Activated CD4-positive, alpha-beta T cell treated with anti-CD3 and anti-CD28 coated beads, Interleukin-2, amount 10 ng/mL, durations not matched to agents 24 days and 14 days (primary cell): ENCODE data around the gene IQCE. TPM values are rescaled to one million over a fixed set of nuclear protein-coding genes. Genes with fewer than 3 reads are reported as not detected.
"Not testable (repeated sequence)": the region's sequence is repeated elsewhere in the genome, so short reads cannot be mapped to it uniquely, and the experiment has no call there.

Experiments
- DNase-seq: peaks from one replicate; pipeline ENCODE4 v3.0.0; 2022
- H3K27ac Mint-ChIP-seq: one replicate; pipeline ENCODE4 v1.8.0; 2022; ENCODE audit warnings: mild to moderate bottlenecking, mixed read lengths
- H3K27me3 Mint-ChIP-seq: one replicate; pipeline ENCODE4 v1.8.0; 2022; ENCODE audit warnings: mixed read lengths
- H3K36me3 Mint-ChIP-seq: one replicate; pipeline ENCODE4 v1.8.0; 2022; ENCODE audit warnings: low read depth, mild to moderate bottlenecking, mixed read lengths
- H3K4me1 Mint-ChIP-seq: one replicate; pipeline ENCODE4 v1.8.0; 2021; ENCODE audit warnings: mixed read lengths
- H3K4me3 Mint-ChIP-seq: one replicate; pipeline ENCODE4 v1.8.0; 2022; ENCODE audit warnings: mild to moderate bottlenecking, moderate library complexity, mixed read lengths
- H3K9me3 Mint-ChIP-seq: one replicate; pipeline ENCODE4 v1.8.0; 2021; ENCODE audit warnings: mixed read lengths
- intact Hi-C: fragments of 100-400 bp; cut with micrococcal nuclease; formaldehyde crosslinking; loops from one replicate; pipeline ENCODE4 v1.15.1; 2023
- total RNA-seq: library from RNA; stranded (reverse); gene quantifications from 2 replicates; pipeline ENCODE4 v1.2.3, GENCODE V29; 2022

The IQCE gene
- total RNA-seq, 1 donor from 2014 or later: 12.3 TPM

DNA sequence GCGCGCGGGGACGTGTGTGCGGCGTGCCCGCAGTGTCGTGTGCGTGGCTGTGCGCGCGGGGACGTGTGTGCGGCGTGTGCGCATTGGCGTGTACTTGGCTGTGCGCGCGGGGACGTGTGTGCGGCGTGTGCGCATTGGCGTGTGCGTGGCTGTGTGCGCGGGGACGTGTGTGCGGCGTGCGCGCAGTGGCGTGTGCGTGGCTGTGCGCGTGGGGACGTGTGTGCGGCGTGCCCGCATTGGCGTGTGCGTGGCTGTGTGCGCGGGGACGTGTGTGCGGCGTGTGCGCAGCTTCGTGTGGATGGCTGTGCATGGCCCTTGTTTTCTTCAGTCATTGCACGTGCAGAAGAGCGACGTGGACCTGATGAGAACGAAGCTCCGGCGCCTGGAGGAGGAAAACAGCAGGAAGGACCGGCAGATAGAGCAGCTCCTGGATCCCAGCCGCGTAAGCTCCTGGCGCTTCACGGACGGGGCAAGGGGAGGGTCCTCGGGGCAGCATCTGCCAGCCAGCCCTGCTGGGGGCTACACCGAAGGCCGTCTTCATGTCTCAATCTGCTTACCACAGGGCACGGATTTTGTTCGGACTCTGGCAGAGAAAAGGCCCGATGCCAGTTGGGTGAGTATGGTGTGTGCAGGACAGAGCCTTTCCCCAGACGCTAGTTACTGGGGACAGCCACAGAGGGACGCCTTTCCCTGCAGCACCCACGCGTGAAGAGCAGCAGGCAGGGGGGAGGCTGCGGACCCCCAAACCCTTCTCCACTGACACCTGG lies 19.3 kb downstream of the IQCE start:
- H3K36me3 Mint-ChIP-seq: peaks cover 7% of the 10 kb centered on the region
- no peak overlapping the region for H3K27ac Mint-ChIP-seq
- no peak overlapping the region for H3K4me3 Mint-ChIP-seq
- H3K27me3 Mint-ChIP-seq: no peaks in the 10 kb centered on the region
- no peaks in the 10 kb centered on the region for H3K4me1 Mint-ChIP-seq
- intact Hi-C loops: no loop called here
- no peaks in the 10 kb centered on the region for H3K9me3 Mint-ChIP-seq
- no peak for DNase-seq

DNA sequence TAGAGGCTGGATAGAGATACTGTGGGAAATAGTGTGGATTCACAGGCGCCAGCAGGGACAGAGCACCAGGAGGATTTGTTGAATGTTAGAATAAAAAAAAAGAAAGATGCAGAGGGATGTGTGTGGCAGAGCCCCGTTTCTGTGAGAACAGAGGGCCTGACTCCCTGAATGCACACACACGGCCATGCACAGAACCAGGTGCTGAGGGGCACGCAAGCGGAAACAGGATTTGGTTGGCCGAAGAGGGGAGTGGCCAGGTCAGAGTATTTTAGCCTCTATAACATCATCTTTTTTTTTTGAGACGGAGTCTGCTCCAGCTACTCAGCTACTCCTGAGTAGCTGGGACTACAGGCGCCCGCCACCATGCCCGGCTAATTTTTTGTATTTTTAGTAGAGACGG lies 21.9 kb downstream of the IQCE start:
- Mint-ChIP-seq H3K36me3 (peaks cover 2% of the 10 kb centered on the region), H3K4me3 (no peak overlapping the region), H3K9me3 (no peaks in the 10 kb centered on the region), H3K27me3 (no peaks in the 10 kb centered on the region), H3K4me1 (no peaks in the 10 kb centered on the region), H3K27ac (no peak overlapping the region)
- no peak for DNase-seq
- intact Hi-C loops: no loop called here

DNA sequence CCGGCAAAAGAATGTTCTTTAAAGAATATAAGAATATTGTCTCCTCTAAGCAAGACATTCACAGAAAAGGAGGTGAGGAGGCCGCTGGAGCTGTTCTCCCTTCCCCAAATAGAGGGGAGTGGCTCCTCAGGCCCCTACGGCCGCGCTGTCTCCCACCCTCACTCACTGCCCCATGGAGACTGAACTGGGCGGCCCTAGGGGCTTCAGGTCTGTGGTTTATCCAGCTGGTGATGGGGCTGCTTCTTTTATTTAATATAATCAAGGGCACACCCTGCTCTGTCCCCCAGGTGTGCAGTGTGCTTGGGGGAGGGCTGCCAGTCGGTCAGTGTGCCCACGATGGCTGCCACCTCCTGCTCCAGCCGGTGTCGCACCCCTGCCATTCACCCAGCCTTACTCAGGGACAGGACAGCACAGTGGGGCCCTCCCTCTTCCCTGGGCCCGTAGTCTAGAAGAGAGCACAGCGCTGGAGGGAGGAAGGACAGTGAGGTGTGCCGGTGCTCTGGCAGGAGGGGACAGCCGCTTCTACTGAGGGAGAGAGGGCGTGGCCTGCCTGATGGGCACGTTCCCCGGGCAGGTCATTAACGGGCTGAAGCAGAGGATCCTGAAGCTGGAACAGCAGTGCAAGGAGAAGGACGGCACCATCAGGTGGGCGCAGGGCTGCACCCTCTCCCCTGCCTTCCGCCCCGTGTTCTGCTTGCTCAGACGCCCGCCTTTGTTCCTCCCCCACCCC lies 23.4 kb downstream of the IQCE start:
- Mint-ChIP-seq H3K36me3 (peaks cover 2% of the 10 kb centered on the region), H3K4me3 (no peak overlapping the region), H3K27me3 (no peaks in the 10 kb centered on the region), H3K27ac (no peak overlapping the region), H3K9me3 (no peaks in the 10 kb centered on the region), H3K4me1 (no peaks in the 10 kb centered on the region)
- intact Hi-C loops: no loop called here
- DNase-seq: no peak

DNA sequence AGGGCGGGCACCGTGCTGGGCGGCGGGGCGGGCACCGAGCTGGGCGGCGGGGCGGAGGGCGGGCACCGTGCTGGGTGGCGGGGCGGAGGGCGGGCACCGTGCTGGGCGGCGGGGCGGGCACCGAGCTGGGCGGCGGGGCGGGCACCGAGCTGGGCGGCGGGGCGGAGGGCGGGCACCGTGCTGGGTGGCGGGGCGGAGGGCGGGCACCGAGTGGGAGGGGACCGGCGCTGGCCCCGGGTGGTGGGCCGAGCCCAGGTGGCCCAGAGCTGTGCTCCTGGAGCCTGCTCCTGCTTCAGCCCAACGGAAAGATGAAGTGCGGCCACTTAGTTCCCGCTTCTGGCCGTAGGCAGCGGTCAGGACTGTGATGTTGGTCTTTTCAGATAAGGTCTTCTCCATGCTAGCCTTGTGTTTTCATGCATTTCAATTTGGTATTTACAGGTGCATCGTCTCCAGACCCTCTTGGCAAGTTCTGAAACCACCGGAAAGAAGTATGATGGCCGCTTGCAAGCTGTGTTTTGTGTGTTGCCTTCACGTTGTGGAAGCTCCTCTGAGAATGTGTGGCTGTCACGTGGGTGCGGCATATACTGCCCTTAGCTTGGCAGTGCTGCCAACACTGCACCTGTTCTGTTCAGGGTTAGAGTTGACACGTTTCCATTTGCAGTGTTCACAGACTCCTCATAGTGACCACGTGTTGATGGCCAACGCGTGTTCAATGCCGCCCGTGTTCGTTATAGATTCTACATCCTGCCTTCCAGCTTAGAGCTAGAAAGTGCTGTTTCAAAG lies 25.2 kb downstream of the IQCE start:
- no peaks in the 10 kb centered on the region for H3K9me3 Mint-ChIP-seq
- peaks cover under 1% of the 10 kb centered on the region for H3K36me3 Mint-ChIP-seq
- intact Hi-C loops: no loop called here
- H3K27me3 Mint-ChIP-seq: no peaks in the 10 kb centered on the region
- no peaks in the 10 kb centered on the region for H3K4me1 Mint-ChIP-seq
- DNase-seq: no peak
- no peak overlapping the region for H3K27ac Mint-ChIP-seq
- H3K4me3 Mint-ChIP-seq: no peak overlapping the region

DNA sequence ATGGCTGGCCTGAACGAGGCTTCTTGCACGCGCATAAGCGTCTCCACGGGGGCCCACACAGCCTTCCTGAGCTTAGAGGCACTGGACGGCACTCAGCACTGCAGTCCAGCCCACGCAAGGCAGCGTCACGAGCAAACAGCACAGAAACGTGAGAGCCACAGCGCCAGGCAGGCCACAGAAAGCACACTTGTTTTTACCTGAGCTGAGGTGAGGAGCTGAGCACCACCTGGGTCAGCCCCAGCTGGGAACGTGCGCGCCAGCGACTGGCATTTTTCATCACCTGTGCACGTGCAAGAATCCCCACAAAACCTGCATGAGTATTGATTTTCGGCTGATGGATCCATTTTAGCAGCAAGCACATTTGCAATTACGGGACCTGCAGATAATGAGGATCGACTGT lies 26.7 kb downstream of the IQCE start:
- Mint-ChIP-seq H3K4me1 (no peaks in the 10 kb centered on the region), H3K36me3 (no peaks in the 10 kb centered on the region), H3K27me3 (no peaks in the 10 kb centered on the region), H3K4me3 (no peak overlapping the region), H3K9me3 (no peaks in the 10 kb centered on the region), H3K27ac (no peak overlapping the region)
- intact Hi-C loops: no loop called here
- no peak for DNase-seq

DNA sequence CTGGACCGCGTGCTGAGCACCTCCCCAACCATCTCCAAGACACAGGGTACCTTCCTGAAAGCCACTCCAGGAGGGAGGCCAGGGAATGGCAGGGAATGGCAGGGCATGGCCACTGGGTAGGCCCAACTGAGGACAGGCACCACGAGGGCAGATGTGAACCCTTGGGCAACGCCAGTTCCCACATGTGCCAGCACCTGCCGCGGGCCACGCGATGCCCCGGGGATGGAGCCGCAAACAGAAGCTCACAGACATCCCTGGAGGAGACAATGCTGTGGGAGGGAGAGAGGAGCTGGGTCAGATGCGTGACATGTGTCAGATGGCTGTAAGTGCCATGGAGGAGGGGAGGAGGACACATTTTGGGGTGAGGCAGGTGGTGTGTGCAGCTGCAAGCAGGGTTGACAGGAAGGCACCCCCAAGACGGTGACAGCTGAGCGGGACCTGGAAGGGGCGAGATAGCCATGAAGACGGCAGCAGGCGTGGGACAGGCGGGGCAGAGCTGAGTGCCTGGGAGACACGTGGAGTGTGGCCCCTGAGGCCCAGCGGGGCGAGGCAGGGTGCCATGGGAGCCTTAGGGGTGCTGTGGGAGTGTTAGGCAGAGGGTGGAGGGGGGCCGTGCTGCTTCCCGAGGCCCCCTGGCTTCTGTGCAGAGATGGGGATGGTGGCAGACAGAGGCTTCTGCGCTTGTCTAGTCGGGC lies 27.7 kb downstream of the IQCE start:
- H3K36me3 Mint-ChIP-seq: no peaks in the 10 kb centered on the region
- intact Hi-C loops: no loop called here
- H3K9me3 Mint-ChIP-seq: no peaks in the 10 kb centered on the region
- H3K27ac Mint-ChIP-seq: no peak overlapping the region
- H3K4me1 Mint-ChIP-seq: no peaks in the 10 kb centered on the region
- H3K4me3 Mint-ChIP-seq: no peak overlapping the region
- no peaks in the 10 kb centered on the region for H3K27me3 Mint-ChIP-seq
- no peak for DNase-seq

DNA sequence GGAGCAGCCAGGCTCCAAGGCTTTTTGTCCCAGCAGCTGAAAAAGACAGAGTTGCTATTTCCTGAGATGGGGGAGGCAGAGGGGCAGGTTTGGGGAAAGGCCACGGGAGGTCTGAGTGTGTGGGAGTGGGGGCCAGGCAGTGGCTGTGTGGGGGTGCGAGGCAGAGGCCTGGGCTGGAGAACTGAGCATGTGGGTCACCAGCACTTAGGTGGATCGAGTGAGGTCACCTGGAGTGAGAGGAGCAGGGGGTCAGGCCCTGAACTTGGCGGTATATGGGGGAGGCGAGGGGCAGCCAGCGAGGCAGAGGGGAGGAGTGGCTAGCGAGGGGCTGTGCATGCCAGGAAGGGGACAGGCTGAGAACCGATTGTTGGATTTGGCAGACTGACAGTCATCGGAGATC lies 28.4 kb downstream of the IQCE start:
- H3K4me1 Mint-ChIP-seq: no peaks in the 10 kb centered on the region
- no peak for DNase-seq
- no peaks in the 10 kb centered on the region for H3K27me3 Mint-ChIP-seq
- no peaks in the 10 kb centered on the region for H3K9me3 Mint-ChIP-seq
- H3K27ac Mint-ChIP-seq: no peak overlapping the region
- H3K36me3 Mint-ChIP-seq: no peaks in the 10 kb centered on the region
- H3K4me3 Mint-ChIP-seq: no peak overlapping the region
- intact Hi-C loops: no loop called here

DNA sequence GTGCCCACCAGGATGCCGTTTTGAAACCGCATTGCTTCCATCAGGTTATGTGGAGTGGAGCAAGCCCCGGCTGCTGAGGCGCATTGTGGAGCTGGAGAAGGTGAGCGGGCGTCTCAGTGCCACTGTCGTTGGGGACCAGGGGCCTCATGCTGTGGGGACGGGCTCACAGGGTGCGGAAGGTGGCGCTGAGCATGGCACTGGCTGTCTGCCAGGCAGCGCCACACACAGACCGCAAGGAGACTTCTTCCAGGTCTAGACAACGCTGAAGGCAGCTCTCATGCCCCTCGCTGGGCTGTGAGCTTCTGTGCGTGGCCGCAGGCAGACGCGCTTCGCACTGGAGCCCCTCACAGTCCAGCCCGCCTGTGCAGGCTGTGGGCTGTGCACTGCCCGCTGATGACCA lies 29.0 kb downstream of the IQCE start:
- no peak for DNase-seq
- Mint-ChIP-seq H3K9me3 (no peaks in the 10 kb centered on the region), H3K27ac (no peak overlapping the region), H3K4me3 (no peak overlapping the region), H3K36me3 (peaks cover under 1% of the 10 kb centered on the region), H3K4me1 (no peaks in the 10 kb centered on the region), H3K27me3 (no peaks in the 10 kb centered on the region)
- intact Hi-C loops: no loop called here

DNA sequence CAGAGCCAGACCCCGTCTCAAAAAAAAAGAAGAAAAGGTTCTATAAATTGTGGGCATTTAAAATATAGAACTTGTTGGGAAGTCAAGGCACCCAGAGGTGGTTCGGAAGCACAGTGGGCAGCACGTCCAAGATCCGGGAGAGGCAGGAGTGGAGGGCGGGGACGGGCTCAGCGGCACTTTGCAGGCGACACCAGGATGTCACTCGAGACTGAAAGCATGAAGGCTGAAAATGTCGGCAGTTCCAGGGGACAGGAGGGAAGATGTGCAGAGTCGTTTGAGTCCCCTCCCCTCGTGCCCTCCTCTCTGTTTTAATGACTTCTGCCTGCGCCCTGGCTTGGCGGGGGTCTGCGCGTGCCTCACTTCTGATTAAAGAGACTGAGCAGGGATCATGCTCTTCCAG lies 30.6 kb downstream of the IQCE start:
- Mint-ChIP-seq H3K4me1 (no peaks in the 10 kb centered on the region), H3K9me3 (no peaks in the 10 kb centered on the region), H3K27ac (no peak overlapping the region), H3K36me3 (peaks cover 2% of the 10 kb centered on the region), H3K4me3 (no peak overlapping the region), H3K27me3 (no peaks in the 10 kb centered on the region)
- no peak for DNase-seq
- intact Hi-C loops: no loop called here

DNA sequence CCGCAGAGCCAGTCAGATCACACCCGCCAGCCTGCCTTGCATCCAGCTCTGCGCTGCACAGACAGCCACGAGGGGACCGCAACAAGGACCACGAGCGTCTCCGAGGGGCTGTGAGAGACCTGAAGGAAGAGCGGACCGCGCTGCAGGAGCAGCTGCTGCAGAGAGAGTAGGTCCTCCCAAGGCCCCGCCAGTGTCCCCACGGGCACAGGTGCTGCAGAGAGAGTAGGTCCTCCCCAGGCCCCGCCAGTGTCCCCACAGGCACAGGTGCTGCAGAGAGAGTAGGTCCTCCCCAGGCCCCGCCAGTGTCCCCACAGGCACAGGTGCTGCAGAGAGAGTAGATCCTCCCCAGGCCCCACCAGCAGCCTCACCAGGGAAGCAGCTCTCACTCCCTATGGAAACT lies 31.2 kb downstream of the IQCE start:
- H3K27ac Mint-ChIP-seq, intact Hi-C loops, H3K36me3 Mint-ChIP-seq, H3K27me3 Mint-ChIP-seq, H3K4me3 Mint-ChIP-seq, H3K4me1 Mint-ChIP-seq, H3K9me3 Mint-ChIP-seq, DNase-seq: not testable (repeated sequence)

DNA sequence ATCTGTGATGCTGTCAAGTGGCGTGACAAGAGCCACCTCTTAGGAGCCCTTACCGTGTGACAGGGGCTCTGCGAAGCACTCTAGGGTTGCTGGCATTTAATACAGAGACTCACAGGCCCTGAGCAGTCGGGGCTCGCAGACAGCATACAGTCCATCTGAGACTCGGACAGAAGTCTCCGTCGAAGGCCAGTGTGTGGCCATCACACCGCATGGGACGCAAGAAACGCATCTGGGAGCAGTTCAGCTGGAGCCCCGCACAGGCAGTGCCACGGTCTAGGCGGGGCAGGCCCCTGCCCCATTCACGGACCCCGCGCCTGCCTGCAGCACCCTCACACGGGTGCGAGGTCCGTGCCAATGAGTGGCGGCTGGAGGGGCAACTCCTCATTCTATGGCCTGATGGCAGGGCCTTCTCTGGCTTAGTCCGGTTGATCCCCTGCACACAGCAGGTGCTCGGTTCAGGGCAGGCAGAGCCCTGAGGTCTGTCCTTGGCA lies 33.6 kb downstream of the IQCE start:
- Mint-ChIP-seq H3K9me3 (no peaks in the 10 kb centered on the region), H3K36me3 (peaks cover 3% of the 10 kb centered on the region), H3K27me3 (no peaks in the 10 kb centered on the region), H3K27ac (no peak overlapping the region), H3K4me3 (no peak overlapping the region), H3K4me1 (no peaks in the 10 kb centered on the region)
- DNase-seq: no peak
- intact Hi-C loops: no loop called here

DNA sequence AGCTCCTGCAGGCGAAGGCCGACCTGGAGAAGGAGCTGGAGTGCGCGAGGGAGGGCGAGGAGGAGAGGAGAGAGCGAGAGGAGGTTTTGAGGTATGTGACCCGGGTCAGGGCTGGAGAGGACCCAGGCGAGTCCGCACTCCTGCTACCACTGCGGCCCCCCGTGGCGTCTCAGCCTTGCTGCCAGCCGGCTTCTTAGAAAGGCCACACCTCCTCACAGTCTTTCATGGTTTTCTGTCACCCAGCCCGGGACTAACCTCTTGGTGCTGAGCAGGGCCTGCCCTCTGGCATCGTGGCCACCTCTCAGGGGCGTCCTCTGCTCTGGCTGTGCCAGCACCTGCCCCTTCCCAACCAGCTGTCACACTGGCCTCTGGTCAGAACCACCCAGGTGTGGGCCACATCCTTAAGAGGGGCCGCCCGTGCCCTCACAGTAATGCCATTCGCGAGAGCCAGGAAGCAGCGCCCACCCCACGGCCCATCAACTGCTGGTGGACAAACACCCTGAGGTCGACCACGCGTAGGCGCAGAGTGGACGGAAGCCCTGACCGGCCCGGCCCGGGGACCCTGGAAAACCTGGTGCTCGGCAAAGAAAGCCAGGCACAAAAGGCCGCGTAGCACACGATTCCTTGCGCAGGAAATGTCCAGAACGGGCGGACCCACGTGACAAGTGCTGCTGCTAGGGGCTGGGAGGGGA lies 34.4 kb downstream of the IQCE start:
- no peaks in the 10 kb centered on the region for H3K9me3 Mint-ChIP-seq
- intact Hi-C loops: no loop called here
- peaks cover 3% of the 10 kb centered on the region for H3K36me3 Mint-ChIP-seq
- H3K27ac Mint-ChIP-seq: no peak overlapping the region
- H3K4me3 Mint-ChIP-seq: no peak overlapping the region
- DNase-seq: no peak
- H3K4me1 Mint-ChIP-seq: no peaks in the 10 kb centered on the region
- H3K27me3 Mint-ChIP-seq: no peaks in the 10 kb centered on the region

DNA sequence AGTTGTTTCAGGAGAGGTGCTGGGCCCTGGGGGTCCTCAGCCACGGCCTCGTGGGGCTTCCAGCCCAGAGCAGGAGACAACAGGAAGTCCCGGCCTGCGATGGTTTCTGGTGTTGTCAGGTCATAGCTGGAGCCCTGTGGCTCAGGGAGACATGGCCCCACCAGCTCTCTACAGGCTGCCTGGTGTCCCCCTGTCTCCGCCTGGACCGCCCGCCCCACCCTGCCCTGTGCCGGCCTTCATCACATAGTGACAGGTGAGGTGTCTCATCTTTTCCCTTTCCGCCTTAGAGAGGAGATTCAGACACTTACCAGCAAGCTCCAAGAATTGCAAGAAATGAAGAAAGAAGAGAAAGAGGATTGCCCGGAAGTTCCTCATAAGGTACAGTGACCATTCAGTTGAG lies 35.8 kb downstream of the IQCE start:
- H3K9me3 Mint-ChIP-seq: no peaks in the 10 kb centered on the region
- H3K27ac Mint-ChIP-seq: no peak overlapping the region
- H3K4me1 Mint-ChIP-seq: no peaks in the 10 kb centered on the region

More for the DNA sequence above, 35.8 kb downstream of the IQCE start:
- Mint-ChIP-seq H3K36me3 (peaks cover 3% of the 10 kb centered on the region), H3K27me3 (no peaks in the 10 kb centered on the region), H3K4me3 (no peak overlapping the region)
- DNase-seq: no peak
- intact Hi-C loops: no loop called here
